Fibroblast of peridontal ligament (primary cell): ENCODE results near the gene TBX10.
"Not testable (repeated sequence)": the region's sequence is repeated elsewhere in the genome, so short reads cannot be mapped to it uniquely, and the experiment has no call there.

Experiments
- DNase-seq: peaks from one replicate; pipeline ENCODE4 v3.0.0-alpha.2; 2010; ENCODE audit errors: extremely low read depth

The TBX10 gene

DNA sequence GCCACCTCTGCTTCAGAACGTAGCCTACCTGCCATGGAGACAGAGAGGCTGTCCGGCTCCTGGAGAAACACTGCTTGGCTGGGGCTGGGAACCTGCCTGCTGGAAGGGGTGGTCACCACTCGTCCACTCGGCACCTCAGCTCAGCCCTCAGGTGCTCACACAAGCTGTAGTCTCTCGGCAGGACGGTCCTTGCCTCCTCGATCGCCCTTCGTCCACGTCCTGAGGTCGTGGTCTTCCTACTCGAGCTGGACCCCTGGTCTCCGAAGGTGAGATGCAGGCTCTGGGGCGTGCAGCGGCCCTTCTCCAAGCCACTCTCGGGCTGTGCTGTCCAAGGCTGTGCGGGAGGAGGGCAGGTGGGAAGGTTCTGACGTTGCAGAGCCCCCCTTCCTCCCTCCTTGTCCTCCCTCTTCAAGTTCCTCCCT is at the start of gene TBX10:
Gene TBX10 (minus strand): TSS at position 326 of the 422 bp plus-strand sequence. CDS start 291 bp downstream, at position 35.
- DNase-seq, result no peak

GRCh38 chr11:67689178-67689577 is 49.6 kb upstream of the TBX10 start:
- no peak for DNase-seq

DNA sequence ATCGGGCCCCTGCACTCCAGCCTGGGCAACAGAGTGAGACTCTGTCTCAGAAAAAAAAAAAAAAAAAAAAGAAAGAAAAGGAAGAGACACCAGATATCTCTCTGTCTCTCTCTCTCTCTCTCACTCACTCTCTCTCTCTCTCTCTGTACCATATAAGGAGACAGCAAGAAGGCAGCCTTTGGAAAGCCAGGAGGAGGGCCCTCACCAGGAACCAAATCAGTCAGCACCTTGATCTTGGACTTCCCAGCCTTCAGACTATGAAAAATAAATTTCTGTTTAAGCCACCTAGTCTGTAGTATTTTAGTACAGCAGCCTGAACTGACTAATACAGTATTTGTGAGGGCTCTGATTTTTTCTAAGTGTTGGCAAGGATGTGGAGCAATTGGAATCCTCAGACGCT is 48.4 kb upstream of the TBX10 start:
- no peak for DNase-seq

GRCh38 chr11:67685641-67686332 is 46.2 kb upstream of the TBX10 start:
- DNase-seq, result not testable (repeated sequence)

- not testable (repeated sequence) for DNase-seq
Measured at GRCh38 chr11:67682126-67683034, 42.8 kb upstream of the TBX10 start.

- DNase-seq, result no peak
Measured at GRCh38 chr11:67680696-67681470, 41.3 kb upstream of the TBX10 start.

GRCh38 chr11:67675058-67675747 is 35.6 kb upstream of the TBX10 start:
- no peak for DNase-seq

DNA sequence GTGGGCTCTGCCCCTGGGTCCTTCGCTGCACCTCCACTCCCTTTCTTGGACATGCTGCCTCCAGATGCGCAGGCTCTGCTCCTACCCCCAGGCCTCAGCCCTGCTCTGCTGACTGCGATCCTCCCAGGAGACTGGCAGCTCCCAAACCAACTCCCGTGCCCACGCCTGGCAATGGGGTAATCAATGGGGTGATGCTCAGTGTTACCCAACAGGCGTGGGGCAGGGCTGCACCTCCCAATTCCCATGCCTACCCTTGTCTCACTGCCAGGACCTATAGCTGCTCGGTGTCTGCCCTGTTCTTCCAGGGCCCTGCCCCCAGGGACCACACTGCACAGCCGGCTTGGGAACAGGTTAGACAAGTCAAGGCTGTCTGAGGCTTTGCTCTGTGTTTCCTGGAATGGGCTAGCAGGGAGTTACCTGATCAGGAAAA is 34.9 kb upstream of the TBX10 start, which contains the start of gene ALDH3B2:
Gene ALDH3B2 (minus strand): TSS at position 182 of the 430 bp plus-strand sequence. CDS start 7,688 bp downstream, outside the sequence.
- no peak for DNase-seq

- DNase-seq, result no peak
Measured at GRCh38 chr11:67673902-67674301, 34.3 kb upstream of the TBX10 start.

DNA sequence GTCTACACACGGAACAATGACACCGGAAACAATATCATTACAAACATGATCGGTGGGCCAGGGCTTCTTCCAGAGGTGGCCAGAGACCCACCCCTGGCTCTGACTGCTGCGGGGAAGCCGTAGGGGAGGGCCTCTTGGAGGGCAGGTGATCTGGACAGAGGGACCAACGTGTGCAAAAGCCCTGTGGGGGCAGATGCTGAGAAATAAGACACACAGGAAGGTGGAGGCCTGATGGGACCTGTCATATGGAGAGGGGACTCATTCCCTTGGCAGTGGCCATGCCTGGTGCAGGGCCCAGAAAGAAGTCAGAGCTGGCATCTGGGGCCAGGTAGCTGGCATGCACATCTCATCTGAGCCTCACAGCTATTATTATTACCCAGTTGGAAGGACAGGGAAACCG is 33.8 kb upstream of the TBX10 start:
- no peak for DNase-seq

- DNase-seq, result no peak
Measured at GRCh38 chr11:67671211-67671520, 31.6 kb upstream of the TBX10 start.

- no peak for DNase-seq
Measured at GRCh38 chr11:67670316-67671210, 31.0 kb upstream of the TBX10 start.

GRCh38 chr11:67668192-67668551 is 28.6 kb upstream of the TBX10 start:
- no peak for DNase-seq

GRCh38 chr11:67667490-67668191 is 28.1 kb upstream of the TBX10 start:
- no peak for DNase-seq

DNA sequence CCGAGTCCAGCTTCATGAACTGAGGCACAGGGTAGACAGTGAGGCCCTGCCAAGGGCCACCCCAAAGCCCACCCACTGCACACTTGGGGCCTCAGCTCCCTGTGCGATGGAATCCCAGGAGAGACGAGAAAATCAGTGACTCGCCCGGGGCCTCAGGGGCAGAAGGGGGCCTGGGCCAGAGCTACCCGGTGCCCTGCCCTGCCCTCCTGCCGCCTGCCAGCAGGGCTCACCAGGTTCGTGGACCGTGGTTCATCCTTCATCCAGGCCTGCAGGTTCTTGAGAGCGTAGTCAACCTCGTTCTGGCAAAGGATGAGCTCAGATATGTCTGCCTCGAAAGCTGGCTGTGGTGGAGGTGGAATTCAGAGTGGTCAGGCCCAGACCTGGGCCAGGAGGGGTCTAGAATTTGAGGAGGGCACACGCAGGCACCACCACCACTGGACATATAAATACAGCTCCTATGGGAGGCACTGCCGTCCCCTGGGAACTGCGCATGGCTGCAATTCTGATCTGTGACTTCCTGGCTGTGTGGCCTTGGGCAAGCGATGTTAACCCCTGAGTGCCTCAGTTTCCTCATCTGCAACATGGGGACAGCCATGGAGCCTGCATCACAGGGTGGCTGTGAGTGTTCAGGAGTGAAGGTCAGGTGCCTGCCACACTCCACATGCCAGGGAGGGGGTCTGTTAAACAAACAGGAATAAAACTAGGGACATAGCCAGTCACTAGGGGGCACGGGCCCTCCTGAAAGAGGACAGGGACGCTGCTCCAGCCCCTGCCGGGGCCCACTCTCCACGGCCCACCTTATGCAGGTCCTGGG is 27.3 kb upstream of the TBX10 start:
- no peak for DNase-seq

DNA sequence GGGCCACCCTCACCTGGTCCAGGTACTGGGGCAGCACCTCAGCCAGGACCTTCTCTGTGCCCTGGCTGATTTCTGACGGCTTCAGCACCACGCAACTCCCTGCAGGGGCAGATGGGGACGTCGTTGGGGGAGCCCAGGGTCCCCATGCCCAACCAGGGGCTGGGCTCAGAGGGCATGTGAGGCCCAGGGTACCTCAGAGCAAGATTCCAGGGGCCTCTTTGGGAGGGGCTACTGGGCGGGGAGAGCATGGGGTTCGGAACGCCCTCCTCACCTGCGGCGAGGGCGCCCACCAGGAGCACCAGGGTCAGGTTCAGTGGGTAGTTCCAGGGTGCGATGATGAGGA is 26.7 kb upstream of the TBX10 start:
- no peak for DNase-seq

DNA sequence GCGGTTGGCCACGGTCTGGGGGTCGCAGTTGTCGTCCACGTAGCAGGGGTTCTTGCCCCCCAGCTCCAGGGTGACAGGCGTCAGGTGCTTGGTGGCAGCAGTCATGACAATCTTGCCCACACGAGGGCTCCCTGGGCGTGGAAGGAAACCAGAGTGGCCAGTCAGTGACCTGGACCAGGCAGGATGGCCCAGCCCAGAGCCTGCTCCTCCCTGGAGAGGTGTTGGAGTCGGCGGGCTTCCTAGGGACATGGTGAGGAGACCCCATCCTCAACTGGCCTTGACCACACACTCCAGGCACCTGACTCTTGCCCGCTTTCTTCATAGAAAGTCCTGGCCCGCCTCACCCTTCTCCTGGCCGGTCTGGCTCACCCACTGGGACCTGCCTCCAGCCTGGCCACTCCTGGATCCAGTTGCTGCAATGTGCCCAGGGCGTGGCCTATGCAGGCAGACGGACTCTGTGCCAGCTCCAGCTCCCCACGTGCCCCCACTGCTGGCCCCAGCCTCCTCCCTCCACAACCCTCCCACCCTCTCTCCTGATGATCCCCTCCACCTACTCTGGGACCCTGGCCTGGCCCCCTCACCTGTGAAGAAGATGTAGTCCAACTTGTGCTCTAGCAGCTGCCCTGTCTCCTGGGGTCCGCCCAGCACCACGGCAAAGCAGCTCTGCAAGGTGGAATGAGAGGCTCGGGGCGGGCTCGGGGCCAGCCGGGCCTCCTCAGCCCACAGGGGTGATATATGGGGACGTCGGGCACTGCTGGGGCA is 26.2 kb upstream of the TBX10 start:
- no peak for DNase-seq
